Nephron (organoid): ENCODE results near the gene RGCC.

ENCODE experiments used
- H3K27ac Mint-ChIP-seq, 3 experiments: 2 replicates each; pipeline ENCODE4 v1.8.0; 2020; ENCODE audit warnings: mixed read lengths in 3 of 3, mild to moderate bottlenecking in 2 of 3, moderate library complexity in 1 of 3
- H3K27me3 Mint-ChIP-seq: 2 replicates; pipeline ENCODE4 v1.8.0; 2021; ENCODE audit warnings: low read depth, mild to moderate bottlenecking, moderate library complexity, mixed read lengths
- H3K36me3 Mint-ChIP-seq: 2 replicates; pipeline ENCODE4 v1.8.0; 2020; ENCODE audit warnings: low read depth, mixed read lengths
- H3K4me1 Mint-ChIP-seq: 2 replicates; pipeline ENCODE4 v1.8.0; 2020; ENCODE audit warnings: mixed read lengths
- H3K4me3 Mint-ChIP-seq, 3 experiments: 2 replicates each; pipeline ENCODE4 v1.8.0; 2020; ENCODE audit warnings: mild to moderate bottlenecking in 3 of 3, mixed read lengths in 3 of 3, moderate library complexity in 2 of 3
- H3K9me3 Mint-ChIP-seq: 2 replicates; pipeline ENCODE4 v1.8.0; 2020; ENCODE audit warnings: mixed read lengths
- CTCF ChIP-seq, 3 experiments: fragments of 200-600 bp; sonication (generic); IDR thresholded peaks; one replicate each; pipeline ENCODE4 v1.5.0; 2021; ENCODE audit warnings: antibody characterized with exemption in 3 of 3; ENCODE audit not compliant: unreplicated experiment in 3 of 3

Gene RGCC

GRCh38 chr13:41460930-41461329 is 3.6 kb downstream of the RGCC start:
- H3K27me3 Mint-ChIP-seq: peaks cover 58% of the 10 kb centered on the region
- H3K27ac Mint-ChIP-seq: no peak overlapping the region
- no peaks in the 10 kb centered on the region for H3K9me3 Mint-ChIP-seq
- TF ChIP-seq CTCF (IDR thresholded peaks at IDR 0.05; ENCODE audit: unreplicated experiment in 3 of 3): no peak
- peaks cover 16% of the 10 kb centered on the region for H3K4me1 Mint-ChIP-seq
- no peaks in the 10 kb centered on the region for H3K36me3 Mint-ChIP-seq
- no peak overlapping the region for H3K4me3 Mint-ChIP-seq

- Mint-ChIP-seq H3K9me3 (no peaks in the 10 kb centered on the region), H3K4me3 (no peak overlapping the region), H3K4me1 (peaks cover 16% of the 10 kb centered on the region), H3K27ac (no peak overlapping the region), H3K36me3 (no peaks in the 10 kb centered on the region), H3K27me3 (peaks cover 51% of the 10 kb centered on the region)
- TF ChIP-seq CTCF (IDR thresholded peaks at IDR 0.05; ENCODE audit: unreplicated experiment in 3 of 3): no peak
Observed at GRCh38 chr13:41461527-41462139, 4.3 kb downstream of the RGCC start.

- H3K27ac Mint-ChIP-seq: no peak overlapping the region
- H3K27me3 Mint-ChIP-seq: peaks cover 46% of the 10 kb centered on the region
- no peak for TF ChIP-seq CTCF (IDR thresholded peaks at IDR 0.05; ENCODE audit: unreplicated experiment in 3 of 3)
- no peaks in the 10 kb centered on the region for H3K9me3 Mint-ChIP-seq
- peaks cover 16% of the 10 kb centered on the region for H3K4me1 Mint-ChIP-seq
- no peak overlapping the region for H3K4me3 Mint-ChIP-seq
- H3K36me3 Mint-ChIP-seq: no peaks in the 10 kb centered on the region
Observed at GRCh38 chr13:41462427-41462826, 5.1 kb downstream of the RGCC start.

GRCh38 chr13:41463838-41464602 is 6.7 kb downstream of the RGCC start:
- peaks cover 16% of the 10 kb centered on the region for H3K4me1 Mint-ChIP-seq
- TF ChIP-seq CTCF (IDR thresholded peaks at IDR 0.05; ENCODE audit: unreplicated experiment in 3 of 3): no peak
- no peaks in the 10 kb centered on the region for H3K9me3 Mint-ChIP-seq
- peaks cover 35% of the 10 kb centered on the region for H3K27me3 Mint-ChIP-seq
- no peak overlapping the region for H3K27ac Mint-ChIP-seq
- H3K36me3 Mint-ChIP-seq: no peaks in the 10 kb centered on the region
- no peak overlapping the region for H3K4me3 Mint-ChIP-seq

GRCh38 chr13:41465241-41465847 is 8.0 kb downstream of the RGCC start:
- peaks cover 4% of the 10 kb centered on the region for H3K4me1 Mint-ChIP-seq
- no peaks in the 10 kb centered on the region for H3K36me3 Mint-ChIP-seq
- no peaks in the 10 kb centered on the region for H3K9me3 Mint-ChIP-seq
- TF ChIP-seq CTCF (IDR thresholded peaks at IDR 0.05; ENCODE audit: unreplicated experiment in 3 of 3): no peak
- no peak overlapping the region for H3K27ac Mint-ChIP-seq
- no peak overlapping the region for H3K4me3 Mint-ChIP-seq
- peaks cover 22% of the 10 kb centered on the region for H3K27me3 Mint-ChIP-seq
